ENCODE measurements around the gene RXRA. TPM values are rescaled to one million over a fixed set of nuclear protein-coding genes. Genes with fewer than 3 reads are reported as not detected.

The RXRA gene
- polyA plus RNA-seq, 1 donor from 2014 or later: 2.7 TPM

GRCh38 chr9:134391319-134392231 is 65.3 kb downstream of the RXRA start:
- Histone ChIP-seq H3K9me3 (ENCODE audit: low read length) (no peaks in the 10 kb centered on the region), H3K9me2 (ENCODE audit: insufficient read depth, low read length) (no peaks in the 10 kb centered on the region), H3K79me2 (replicated peaks; ENCODE audit: insufficient read depth, low read length) (no peaks in the 10 kb centered on the region), H3K27me3 (ENCODE audit: insufficient read depth, low read depth, low read length) (no peaks in the 10 kb centered on the region), H3K9ac (ENCODE audit: low read length) (no peak overlapping the region), H4K20me1 (ENCODE audit: insufficient read depth) (no peaks in the 10 kb centered on the region), H3K4me3 (ENCODE audit: low read length) (no peak overlapping the region), H3K27ac (ENCODE audit: low read length) (no peak overlapping the region), H3K36me3 (ENCODE audit: insufficient read depth, low read length) (no peaks in the 10 kb centered on the region), H3K4me2 (ENCODE audit: low read length) (no peak overlapping the region), H2AFZ (ENCODE audit: low read depth, low read length) (no peak overlapping the region), H3F3A (ENCODE audit: insufficient read depth, low read length, poor library complexity, severe bottlenecking) (no peaks in the 10 kb centered on the region)
- no peak for TF ChIP-seq POLR2AphosphoS5 (IDR thresholded peaks at IDR 0.05)
- TF ChIP-seq REST (IDR thresholded peaks at IDR 0.05; ENCODE audit: borderline replicate concordance): no peak
- no peak for TF ChIP-seq TAF1 (IDR thresholded peaks at IDR 0.05; ENCODE audit: low read depth)
- TF ChIP-seq MXI1 (conservative IDR thresholded peaks at IDR 0.05; ENCODE audit: poor library complexity, severe bottlenecking): no peak
- TF ChIP-seq EP300 (conservative IDR thresholded peaks at IDR 0.05; ENCODE audit: poor library complexity, severe bottlenecking): no peak
- no peak for TF ChIP-seq CTCF (IDR thresholded peaks at IDR 0.05; ENCODE audit: poor library complexity, severe bottlenecking)
- no peak for TF ChIP-seq EZH2 (IDR thresholded peaks at IDR 0.05; ENCODE audit: borderline replicate concordance, insufficient read depth, low read length, poor library complexity, severe bottlenecking)
- TF ChIP-seq RAD21 (conservative IDR thresholded peaks at IDR 0.05): no peak
- no peak for TF ChIP-seq SMC3 (conservative IDR thresholded peaks at IDR 0.05; ENCODE audit: poor library complexity)

- TF ChIP-seq REST (IDR thresholded peaks at IDR 0.05; ENCODE audit: borderline replicate concordance) (no peak), POLR2AphosphoS5 (IDR thresholded peaks at IDR 0.05) (no peak), SMC3 (conservative IDR thresholded peaks at IDR 0.05; ENCODE audit: poor library complexity) (no peak), RAD21 (conservative IDR thresholded peaks at IDR 0.05) (no peak), TAF1 (IDR thresholded peaks at IDR 0.05; ENCODE audit: low read depth) (no peak), MXI1 (conservative IDR thresholded peaks at IDR 0.05; ENCODE audit: poor library complexity, severe bottlenecking) (no peak), EZH2 (IDR thresholded peaks at IDR 0.05; ENCODE audit: borderline replicate concordance, insufficient read depth, low read length, poor library complexity, severe bottlenecking) (no peak), EP300 (conservative IDR thresholded peaks at IDR 0.05; ENCODE audit: poor library complexity, severe bottlenecking) (no peak), CTCF (IDR thresholded peaks at IDR 0.05; ENCODE audit: poor library complexity, severe bottlenecking) (no peak)
- no peaks in the 10 kb centered on the region for H3K36me3 ChIP-seq (ENCODE audit: insufficient read depth, low read length)
- H3K27ac ChIP-seq (ENCODE audit: low read length): no peak overlapping the region
- H3F3A ChIP-seq (ENCODE audit: insufficient read depth, low read length, poor library complexity, severe bottlenecking): no peaks in the 10 kb centered on the region
- no peak overlapping the region for H3K9ac ChIP-seq (ENCODE audit: low read length)
- no peak overlapping the region for H2AFZ ChIP-seq (ENCODE audit: low read depth, low read length)
- no peaks in the 10 kb centered on the region for H3K79me2 ChIP-seq (replicated peaks; ENCODE audit: insufficient read depth, low read length)
- H4K20me1 ChIP-seq (ENCODE audit: insufficient read depth): no peaks in the 10 kb centered on the region
- H3K4me3 ChIP-seq (ENCODE audit: low read length): no peak overlapping the region
- H3K27me3 ChIP-seq (ENCODE audit: insufficient read depth, low read depth, low read length): no peaks in the 10 kb centered on the region
- no peaks in the 10 kb centered on the region for H3K9me3 ChIP-seq (ENCODE audit: low read length)
- H3K9me2 ChIP-seq (ENCODE audit: insufficient read depth, low read length): no peaks in the 10 kb centered on the region
- no peak overlapping the region for H3K4me2 ChIP-seq (ENCODE audit: low read length)
Observed at GRCh38 chr9:134392900-134393299, 66.6 kb downstream of the RXRA start.
